SIG-M5 treated with dmso at 0.1 percent for 504 hours (cell line): ENCODE results near the gene SRRM1.
"Not testable (repeated sequence)": the region's sequence is repeated elsewhere in the genome, so short reads cannot be mapped to it uniquely, and the experiment has no call there.

Experiments
- DNase-seq: peaks from one replicate; lab custom pipeline; 2025; ENCODE audit not compliant: unreplicated experiment; lab: John Stamatoyannopoulos, UW

Gene SRRM1

DNA sequence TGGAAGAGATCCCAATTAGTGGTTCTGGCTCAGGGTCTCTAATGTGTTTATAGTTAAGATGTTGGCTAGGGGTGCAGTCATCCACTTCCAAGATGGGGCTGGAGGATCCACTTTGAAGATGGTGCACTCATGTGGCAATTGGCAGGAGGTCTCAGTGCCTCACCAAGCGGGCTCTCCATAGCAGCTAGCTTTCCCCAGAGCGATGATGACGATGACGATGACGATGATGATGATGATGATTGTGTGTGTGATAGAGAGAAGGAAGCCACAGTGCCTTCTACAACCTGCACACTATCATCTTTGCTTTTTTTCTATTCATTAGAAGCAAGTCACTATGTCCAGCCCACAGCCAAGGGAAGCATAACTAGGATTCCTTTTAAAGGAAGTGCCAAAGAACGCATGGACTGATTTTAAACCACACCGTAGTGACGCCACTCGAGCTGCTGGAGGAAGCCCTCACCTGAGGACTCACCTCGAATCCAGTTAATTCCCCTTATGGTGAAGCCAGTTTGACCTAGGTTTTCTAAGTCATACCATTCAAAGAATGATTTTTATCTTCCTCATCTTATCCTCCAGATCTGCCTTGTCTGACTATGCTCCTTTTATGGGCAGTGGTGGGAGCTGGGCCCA is 49.4 kb downstream of the SRRM1 start:
- DNase-seq: no peak

DNA sequence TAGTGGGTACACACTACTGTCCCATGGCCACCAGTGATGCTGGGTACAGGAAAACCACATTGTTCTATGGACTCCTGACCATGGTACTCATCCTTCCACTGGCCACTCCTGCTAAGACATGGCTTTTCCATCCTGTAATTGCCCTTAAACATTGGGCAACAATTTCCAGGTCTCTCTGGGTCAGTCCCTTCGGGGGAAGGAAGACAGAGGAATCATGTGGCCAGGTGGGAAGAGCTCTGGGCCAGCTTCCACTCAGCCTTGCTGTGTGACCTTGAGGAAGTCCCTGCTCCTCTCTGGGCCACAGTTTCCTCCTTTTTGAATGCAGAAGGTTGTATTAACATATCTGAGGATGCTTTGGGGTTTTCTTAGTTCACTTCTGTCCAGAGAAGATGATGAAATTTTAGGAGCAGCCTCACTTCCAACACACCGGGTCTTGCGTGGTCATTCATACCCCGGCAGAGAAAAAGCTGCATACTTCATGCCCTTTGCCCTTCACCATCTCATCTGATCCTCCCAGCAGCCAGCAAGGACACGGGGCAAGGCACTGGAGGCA is 50.8 kb downstream of the SRRM1 start:
- no peak for DNase-seq

DNA sequence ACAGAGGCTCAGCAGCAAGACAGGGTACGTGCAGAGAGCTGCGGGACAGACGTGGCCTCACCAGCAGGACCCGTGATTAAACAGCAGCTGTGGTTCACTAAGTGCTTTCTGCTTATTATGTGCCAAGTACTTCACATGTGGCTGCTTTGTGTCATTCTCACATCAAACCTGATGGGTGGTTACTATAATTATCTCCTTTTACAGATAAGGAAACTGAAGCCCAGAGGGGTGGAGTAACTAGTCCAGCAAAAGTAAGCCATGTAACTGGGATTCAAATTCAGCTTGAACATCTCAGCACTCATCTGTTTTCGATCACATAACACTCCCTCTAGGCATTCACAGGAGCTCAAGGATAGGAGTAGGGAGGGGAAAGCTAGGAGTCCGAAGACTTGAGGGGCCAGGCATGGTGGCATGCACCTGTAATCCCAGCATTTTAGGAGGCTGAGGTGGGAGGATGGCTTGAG is 51.3 kb downstream of the SRRM1 start:
- no peak for DNase-seq

DNA sequence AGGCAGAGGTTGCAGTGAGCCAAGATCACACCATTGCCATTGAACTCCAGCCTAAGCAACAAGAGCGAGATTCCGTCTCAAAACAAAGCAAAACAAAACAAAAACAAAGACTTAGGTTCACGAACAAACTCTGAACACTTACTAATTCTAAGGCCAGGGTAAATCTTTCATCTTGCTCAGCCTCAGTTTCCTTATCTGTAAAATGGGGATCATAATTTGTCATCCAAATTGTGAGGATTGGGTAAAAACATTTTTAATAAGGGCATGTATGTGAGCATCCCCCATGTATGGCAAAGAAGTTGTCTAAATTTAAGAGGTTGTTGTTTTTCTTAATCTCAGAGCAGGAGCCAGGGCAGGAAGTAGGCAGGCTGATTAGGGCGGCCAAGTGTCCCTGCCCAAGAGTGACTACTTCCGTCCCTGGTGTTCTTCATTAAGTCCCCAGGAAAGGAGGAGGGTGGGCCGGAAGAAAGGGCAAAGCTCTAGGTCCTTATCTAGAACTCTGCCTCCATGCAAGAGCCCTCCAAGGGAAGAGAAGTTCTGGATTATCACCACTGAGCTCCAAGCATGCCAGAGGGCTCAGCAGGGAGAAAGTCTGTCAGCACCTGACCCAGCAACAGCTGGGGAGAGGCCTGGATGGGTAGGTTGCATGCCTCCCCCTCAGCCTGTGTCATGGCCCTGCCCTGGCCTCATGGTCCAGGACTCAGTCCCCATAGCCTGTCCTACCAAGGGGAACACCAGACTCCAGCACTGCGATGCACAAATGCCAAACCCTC is 52.3 kb downstream of the SRRM1 start:
- no peak for DNase-seq

DNA sequence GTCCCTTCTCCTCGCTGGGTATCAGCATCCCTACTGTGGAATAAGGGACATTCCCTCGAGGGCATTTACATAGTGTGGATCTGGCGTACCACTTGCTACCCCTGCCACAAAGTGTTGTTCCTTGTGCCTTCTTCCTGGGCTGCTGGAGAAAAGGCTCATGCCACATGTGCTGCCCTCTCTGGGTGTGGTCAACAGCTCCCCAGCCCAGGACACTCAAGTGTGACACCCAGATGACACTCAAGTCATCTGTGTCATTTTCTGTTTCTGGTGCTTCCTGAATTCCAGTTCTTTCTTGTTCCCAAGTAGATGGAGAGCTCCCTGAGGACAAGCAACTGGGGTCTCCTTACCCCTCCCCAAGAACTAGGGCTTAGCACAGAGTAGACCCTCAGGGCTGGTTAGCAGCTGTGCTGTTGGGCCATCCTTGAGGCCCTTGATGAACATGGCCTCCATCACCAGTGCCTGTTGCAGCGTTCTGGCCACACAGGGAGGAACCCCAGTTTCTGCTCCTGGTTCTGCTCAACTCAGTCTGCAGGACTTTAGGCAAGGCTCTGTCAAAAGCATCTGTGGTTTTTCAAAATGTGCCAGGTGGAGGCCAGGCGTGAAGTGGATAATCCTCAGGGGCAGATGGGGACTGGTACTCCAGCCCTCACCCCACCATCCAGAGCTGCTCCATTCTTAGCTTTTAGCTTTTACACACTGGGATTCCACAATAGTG is 53.1 kb downstream of the SRRM1 start:
- no peak for DNase-seq

DNA sequence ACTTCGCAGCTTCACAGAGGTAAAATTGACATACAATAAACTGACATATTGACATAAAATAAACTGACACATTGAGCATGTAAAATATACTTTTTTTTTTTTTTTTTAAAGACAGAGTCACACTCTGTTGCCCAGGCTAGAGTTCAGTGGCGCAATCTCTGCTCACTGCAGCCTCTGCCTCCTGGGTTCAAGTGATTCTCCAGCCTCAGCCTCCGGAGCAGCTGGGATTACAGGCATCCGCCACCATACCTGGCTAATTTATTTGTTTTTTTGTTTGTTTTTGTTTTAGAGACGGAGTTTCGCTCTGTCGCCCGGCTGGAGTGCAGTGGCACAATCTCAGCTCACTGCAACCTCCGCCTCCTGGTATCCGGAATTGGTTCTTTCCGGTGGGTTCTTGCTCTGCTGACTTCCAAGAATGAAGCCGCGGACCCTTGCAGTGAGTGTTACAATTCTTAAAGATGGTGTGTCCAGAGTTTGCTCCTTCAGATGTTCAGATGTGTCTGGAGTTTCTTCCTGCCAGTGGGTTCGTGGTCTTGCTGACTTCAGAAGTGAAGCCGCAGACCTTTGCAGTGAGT is 53.7 kb downstream of the SRRM1 start:
- DNase-seq: no peak

DNA sequence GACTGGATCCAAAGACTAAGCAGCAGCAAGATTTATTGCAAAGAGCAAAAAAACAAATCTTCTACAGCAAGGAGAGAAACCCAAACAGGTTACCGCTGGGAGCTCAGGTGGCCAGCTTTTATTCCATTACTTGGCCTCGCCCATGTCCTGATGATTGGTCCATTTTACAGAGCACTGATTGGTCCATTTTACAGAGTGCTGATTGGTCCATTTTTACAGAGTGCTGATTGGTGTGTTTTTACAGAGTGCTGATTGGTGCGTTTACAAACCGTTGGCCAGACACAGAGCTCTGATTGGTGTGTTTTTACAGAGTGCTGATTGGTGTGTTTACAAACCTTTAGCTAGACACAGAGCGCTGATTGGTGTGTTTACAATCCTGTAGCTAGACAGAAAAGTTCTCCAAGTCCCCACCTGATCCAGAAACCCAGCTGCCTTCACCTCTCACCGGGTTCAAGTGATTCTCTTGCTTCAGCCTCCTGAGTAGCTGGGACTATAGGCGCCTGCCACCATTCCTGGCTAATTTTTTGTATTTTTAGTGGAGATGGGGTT is 54.4 kb downstream of the SRRM1 start:
- DNase-seq: not testable (repeated sequence)

DNA sequence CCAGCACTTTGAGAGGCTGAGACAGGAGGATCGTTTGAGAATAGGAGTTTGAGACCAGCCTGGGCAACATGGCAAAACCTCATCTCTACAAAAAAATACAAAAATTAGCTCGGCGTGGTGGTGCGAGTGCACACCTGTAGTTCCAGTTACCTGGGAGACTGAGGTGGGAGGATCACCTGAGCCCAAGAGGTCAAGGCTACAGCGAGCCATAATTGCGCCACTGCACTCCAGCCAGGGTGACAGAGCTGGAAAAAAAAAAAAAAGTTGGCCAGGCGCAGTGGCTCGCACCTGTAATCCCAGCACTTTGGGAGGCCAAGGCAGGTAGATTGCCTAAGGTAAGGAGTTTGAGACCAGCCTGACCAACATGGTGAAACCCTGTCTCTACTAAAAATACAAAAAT is 55.2 kb downstream of the SRRM1 start:
- not testable (repeated sequence) for DNase-seq

DNA sequence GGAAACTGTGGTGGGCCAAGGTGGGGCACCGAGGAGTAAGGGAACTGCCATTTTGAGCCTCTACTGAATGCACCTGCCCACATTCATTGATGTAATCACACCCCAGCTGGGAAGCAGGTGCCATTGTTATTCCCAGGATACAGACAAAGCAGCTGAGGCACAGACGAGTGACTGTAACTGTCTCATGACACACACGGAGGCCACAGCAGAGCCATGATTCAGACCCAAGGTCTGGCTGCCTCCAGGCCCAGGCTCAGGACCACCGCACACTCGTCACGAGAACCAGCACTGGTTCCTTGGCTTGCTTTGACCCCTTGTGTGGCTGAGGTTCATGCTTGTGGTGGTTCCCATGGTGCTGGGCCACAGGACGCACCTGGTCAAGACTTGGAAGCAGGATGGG is 56.5 kb downstream of the SRRM1 start:
- DNase-seq: no peak

DNA sequence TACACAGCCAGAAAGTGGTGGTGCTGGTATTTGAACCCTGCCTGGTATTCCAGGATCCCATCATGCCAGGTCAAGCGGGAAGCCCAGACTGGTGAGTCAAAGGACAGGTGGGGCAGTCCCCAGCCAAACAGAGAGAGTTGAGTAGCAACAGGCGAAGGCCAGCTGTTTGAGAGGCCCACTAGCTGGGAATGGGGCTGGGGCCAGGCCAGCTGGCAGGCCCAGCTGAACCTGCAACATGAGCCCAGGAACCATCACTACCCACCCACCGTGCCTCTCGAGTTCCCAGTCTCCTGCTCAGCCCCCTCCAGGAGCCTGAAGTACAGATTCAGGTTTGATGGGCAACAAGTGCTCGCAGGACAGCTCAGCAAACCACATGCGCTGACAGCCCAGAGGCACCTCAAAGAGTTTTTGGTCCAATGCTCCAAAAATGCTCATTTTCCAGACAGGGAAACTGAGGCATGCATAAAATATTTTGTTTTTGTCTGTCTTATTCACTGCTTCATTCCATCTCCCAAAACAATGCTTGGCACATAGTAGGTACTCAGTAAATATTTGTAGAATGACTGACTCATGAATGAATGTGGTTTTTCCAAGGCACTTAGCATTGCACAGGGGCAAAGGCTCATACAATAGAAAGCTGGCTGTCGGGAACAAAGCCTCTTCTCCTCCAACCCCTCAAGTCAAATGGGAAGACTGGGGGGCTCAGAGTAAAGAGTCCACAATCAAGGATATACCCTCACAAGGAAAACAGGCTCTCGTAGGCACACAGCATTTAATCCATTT is 59.6 kb downstream of the SRRM1 start:
- DNase-seq: no peak

DNA sequence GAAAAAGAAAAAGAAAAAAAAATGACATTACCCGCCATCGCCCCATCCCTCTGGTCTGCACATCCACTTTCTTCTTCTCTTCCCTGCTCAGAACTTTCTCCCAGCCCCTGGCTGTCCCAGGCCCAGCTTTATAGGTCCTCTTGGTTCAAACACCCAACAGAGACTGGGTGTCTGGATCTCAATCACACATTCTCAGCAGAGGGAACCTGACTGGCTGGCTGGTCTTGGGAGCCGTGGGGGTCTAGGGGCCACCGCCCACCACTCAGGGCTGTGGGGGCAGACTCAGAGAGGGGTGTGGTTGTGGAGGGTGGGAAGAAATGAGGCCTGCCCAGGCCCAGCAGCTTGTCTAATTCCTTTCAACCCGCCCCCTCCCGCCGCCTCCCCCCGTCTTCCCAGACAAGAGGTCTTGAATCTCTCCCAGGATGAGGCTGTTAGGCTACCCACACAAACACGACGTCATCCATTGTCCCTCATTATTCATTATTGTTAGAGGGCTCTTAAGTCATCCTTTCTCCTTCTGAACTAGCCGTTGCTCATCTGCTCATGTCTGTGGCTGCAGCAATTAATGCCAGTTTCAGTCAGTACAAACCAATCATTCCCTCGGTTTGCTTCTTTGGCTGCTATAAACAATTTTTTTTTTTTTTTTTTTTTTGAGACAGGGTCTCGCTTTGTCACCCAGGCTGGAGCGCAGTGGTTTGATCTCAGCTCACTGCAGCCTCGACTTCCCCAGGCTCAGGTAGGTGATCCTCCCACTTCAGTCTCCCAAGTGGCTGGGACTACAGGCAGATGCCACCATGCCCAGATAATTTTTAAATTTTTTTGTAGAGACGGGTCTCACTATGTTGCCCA is 61.5 kb downstream of the SRRM1 start:
- no peak for DNase-seq

DNA sequence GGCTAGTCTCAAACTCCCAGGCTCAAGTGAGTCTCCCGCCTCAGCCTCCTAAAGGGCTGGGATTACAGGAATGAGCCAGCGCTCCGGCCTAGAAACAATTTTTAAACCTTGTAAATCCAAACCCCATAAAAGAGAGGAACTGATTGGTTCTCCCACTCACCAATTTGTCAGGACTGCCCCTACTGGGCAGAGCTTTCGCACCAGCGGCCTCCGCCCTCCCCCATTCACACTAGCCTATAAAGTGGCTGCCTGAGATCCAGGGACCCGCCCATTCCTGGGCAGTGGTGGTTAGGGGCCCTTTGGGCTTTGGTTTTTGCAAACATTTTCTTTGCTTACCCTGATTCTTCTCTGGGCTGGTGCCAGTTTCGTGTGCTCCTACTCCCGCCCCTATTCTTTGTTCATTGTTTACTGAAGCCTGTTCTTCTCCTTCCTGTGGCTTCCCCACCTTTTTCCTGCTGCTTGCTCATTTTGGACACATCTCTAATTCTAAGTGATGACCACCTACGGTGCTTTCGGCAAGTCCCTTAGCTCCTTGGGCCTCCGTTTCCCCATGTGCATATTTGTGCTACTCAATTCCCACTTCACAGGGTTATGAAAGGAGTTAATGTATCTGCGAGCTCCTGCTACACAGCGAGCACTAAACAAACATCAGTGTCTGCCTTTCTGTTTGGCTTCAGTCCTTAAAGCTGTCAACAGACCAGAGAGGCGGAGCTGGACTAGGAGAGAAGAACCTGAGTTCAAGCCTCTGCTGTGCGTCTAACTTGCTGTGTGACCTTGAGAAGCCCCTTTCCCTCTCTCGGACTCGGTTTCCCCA is 62.4 kb downstream of the SRRM1 start:
- DNase-seq: peak; percentile 48

DNA sequence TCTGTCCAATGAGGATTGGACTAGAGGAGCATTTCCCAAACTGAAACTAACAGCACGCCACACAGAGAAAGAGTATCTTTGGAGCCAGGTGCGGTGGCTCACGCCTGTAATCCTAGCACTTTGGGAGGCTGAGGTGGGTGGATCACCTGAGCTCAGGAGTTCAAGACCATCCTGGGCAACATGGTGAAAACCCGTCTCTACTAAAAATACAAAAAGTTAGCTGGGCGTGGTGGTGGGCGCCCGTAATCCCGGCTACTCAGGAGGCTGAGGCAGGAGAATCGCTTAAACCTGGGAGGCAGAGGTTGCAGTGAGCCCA is 62.9 kb downstream of the SRRM1 start:
- not testable (repeated sequence) for DNase-seq

DNA sequence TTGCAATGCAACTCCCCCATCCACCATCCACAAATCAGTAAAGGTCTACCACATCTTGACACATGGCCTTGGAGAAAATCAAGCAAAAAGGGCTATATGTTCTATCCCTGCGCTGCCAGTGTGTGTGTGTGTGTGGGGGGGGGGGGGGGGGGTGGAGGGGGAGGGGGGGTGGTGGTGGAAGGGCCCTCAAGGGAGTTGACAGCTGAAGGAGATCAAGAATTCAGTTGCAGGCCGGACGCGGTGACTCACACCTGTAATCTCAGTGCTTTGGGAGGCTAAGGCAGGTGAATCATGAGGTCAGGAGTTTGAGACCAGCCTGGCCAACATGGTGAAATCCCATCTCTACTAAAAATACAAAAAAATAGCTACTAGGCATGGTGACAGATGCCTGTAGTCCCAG is 64.6 kb downstream of the SRRM1 start:
- no peak for DNase-seq

DNA sequence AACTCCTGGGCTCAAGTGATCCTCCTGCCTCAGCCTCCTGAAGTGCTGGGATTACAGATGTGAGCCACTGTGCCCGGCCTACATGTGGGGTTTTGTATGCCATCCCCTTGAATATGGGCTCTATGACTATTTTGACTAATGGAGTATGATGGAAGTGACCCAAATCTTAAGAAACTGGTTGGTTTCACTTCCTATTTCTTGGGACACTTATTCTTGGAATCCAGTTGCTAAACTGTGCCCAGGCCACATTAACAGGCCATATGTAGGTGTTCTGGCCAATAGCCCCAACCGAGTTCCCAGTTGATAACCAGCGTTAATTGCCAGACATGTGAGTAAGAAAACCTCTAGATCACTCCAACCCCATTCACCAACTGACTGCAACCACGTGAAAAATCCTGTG is 65.8 kb downstream of the SRRM1 start:
- DNase-seq: peak; percentile 76

DNA sequence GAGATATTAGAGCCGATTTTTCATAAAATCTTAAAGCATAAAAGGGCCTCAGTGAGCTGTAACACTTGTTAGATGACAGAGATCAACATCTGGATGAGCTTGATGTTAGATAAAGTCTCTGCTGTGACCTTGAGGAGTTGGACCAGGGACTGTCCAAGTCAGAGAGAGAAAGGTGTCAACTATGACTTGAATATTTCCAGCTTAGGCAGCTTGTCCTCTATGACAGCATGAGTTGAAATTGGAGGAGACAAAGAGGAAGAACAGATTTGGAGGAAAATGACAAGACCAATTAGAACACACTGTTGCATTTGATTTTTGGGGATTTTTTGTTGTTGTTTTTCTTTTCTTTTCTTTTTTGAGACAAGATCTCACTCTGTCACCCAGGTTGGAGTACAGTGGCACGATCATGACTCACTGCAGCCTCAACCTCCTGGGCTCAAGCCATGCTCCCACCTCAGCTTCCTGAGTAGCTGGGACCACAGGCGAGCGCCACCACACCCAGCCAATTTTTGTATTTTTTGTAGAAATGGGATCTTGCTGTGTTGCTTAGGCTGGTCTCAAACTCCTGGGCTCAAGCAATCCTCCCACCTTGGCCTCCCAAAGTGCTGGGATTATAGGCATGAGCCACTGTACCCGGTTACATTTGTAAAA is 66.8 kb downstream of the SRRM1 start:
- no peak for DNase-seq

DNA sequence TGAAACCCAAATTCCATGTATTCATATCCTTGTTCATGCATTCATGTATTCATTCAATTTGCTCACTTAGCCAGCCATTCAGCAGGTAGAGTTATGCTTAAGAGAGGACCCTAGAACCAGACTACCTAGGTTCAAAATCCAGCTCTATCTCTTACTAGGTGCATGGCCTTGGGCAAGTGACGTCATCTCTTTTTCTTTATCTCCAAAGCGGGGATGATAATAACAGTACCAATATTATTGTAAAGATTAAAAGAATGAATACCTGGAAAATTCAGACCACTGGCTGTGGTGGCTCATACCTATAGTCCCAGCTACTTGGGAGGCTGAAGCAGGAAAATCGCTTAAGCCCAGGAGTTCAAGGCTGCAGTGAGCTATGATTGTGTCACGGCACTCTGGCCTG is 68.2 kb downstream of the SRRM1 start:
- no peak for DNase-seq

DNA sequence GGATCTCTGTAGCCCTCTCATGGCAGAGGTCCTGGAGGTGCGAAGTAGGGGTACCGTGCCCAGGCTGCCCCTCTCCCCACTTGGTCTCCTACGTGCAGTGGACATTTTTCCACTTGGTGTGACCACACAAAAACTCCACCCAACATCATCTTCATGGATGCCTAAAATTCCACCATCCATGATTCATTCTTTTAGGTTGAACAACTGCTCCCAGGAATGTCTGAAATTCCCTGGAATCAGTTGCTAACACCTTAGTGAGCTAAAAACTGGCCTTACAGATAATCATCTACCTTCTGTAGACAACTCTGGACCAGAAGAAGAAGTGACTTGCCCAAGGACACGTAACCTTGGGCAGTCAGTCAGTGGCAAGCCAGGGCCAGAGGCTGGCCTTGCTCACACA is 70.1 kb downstream of the SRRM1 start:
- DNase-seq: no peak
